DOHH2 (cell line): ENCODE measurements around the gene GLDC.
A peak's percentile ranks its signal among the peaks of the same experiment; 100 is the strongest.
"Not testable (repeated sequence)": the region's sequence is repeated elsewhere in the genome, so short reads cannot be mapped to it uniquely, and the experiment has no call there.

ENCODE experiments used
- H3F3A ChIP-seq: fragments of 200-600 bp; sonication (generic), shearing (Covaris generic); 2 replicates; pipeline ENCODE4 v1.6.0; 2016; ENCODE audit warnings: antibody characterized with exemption, mild to moderate bottlenecking; ENCODE audit not compliant: control insufficient read depth, insufficient read depth
- H3K27ac ChIP-seq: fragments of 200-600 bp; sonication (generic); 2 replicates; pipeline ENCODE4 v1.5.1; 2014; ENCODE audit warnings: low read depth, mild to moderate bottlenecking, low read length, moderate library complexity
- H3K27me3 ChIP-seq: fragments of 200-600 bp; sonication (generic); 2 replicates; pipeline ENCODE4 v1.6.1; 2014; ENCODE audit warnings: mild to moderate bottlenecking, low read length, mixed read lengths; ENCODE audit not compliant: control insufficient read depth
- H3K36me3 ChIP-seq: fragments of 200-600 bp; sonication (generic); 2 replicates; pipeline ENCODE4 v1.6.1; 2014; ENCODE audit warnings: mild to moderate bottlenecking, low read length, moderate library complexity, mixed read lengths; ENCODE audit not compliant: control insufficient read depth
- H3K4me1 ChIP-seq: fragments of 200-600 bp; sonication (generic); 2 replicates; pipeline ENCODE4 v1.6.1; 2014; ENCODE audit warnings: mild to moderate bottlenecking, low read length, mixed read lengths; ENCODE audit not compliant: control insufficient read depth
- H3K4me2 ChIP-seq: fragments of 200-600 bp; sonication (generic); 2 replicates; pipeline ENCODE4 v1.6.0; 2014; ENCODE audit warnings: mild to moderate bottlenecking, low read length, moderate library complexity
- H3K4me3 ChIP-seq: fragments of 200-600 bp; sonication (generic); 2 replicates; pipeline ENCODE4 v1.5.1; 2014; ENCODE audit warnings: mild to moderate bottlenecking, low read length, mixed read lengths
- H3K79me2 ChIP-seq: fragments of 200-600 bp; sonication (generic); 2 replicates; pipeline ENCODE4 v1.6.1; 2014; ENCODE audit warnings: mild to moderate bottlenecking, low read length, mixed read lengths; ENCODE audit not compliant: control insufficient read depth
- H3K9me2 ChIP-seq: fragments of 200-600 bp; sonication (generic); replicated peaks from 2 replicates; pipeline ENCODE4 v1.6.1; 2014; ENCODE audit warnings: mild to moderate bottlenecking, low read length, mixed read lengths; ENCODE audit not compliant: control insufficient read depth
- H3K9me3 ChIP-seq: fragments of 200-600 bp; sonication (generic); 2 replicates; pipeline ENCODE4 v1.6.1; 2014; ENCODE audit warnings: antibody characterized with exemption, low read length, mixed read lengths; ENCODE audit not compliant: control insufficient read depth, insufficient read depth
- H4K20me1 ChIP-seq: fragments of 200-600 bp; sonication (generic); 2 replicates; pipeline ENCODE4 v1.6.0; 2014; ENCODE audit warnings: low read depth, mild to moderate bottlenecking, antibody characterized with exemption, low read length, moderate library complexity; ENCODE audit not compliant: control insufficient read depth, insufficient read depth
- CTCF ChIP-seq: fragments of 200-600 bp; sonication (generic); IDR thresholded peaks from one replicate; pipeline ENCODE4 v1.5.1; 2014; ENCODE audit warnings: antibody characterized with exemption, mild to moderate bottlenecking, low read depth, low read length; ENCODE audit not compliant: poor library complexity, severe bottlenecking
- EZH2phosphoT487 ChIP-seq: fragments of 200-600 bp; sonication (generic); IDR thresholded peaks from 2 replicates; pipeline ENCODE4 v1.6.1; 2017; ENCODE audit warnings: borderline replicate concordance, mild to moderate bottlenecking, antibody characterized with exemption, low read length, moderate library complexity, mixed read lengths

The GLDC gene

DNA sequence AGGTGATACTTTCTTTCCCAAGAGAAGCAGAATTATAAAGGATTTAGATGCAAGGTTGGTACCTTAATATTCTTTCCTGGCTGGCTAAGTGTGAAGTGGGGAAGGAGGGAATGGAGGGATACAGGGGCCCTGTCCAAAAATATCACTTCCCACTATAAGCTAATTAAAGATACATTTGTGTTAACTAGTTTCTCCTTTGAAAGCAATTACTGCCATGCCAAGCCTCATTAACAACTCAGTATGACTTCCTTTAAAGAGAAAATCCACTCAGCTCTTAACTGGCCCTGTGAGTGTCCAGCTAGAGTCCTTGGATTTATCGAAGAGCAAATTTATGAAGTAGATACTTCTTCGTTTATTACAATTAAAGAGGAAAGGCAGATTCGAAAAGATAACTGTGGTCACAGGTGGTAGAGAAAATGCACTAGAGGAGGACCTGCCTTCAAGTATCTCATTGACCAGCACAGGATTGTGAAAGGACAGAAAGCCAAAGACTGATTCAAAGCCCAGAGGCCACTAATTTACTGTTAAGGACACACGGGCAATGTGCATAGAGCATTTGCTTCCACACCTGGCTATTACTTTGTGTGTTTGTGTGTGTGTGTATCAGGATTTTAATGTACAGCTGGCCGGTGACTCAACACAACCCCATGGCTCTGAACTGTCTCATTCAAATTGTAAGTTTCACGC, 11.2 kb upstream of the GLDC start:
- H3K36me3 ChIP-seq, result no peaks in the 10 kb centered on the region
- TF ChIP-seq EZH2phosphoT487 (no peak), CTCF (no peak)
- no peaks in the 10 kb centered on the region for H3K4me1 ChIP-seq
- no peaks in the 10 kb centered on the region for H4K20me1 ChIP-seq
- no peaks in the 10 kb centered on the region for H3K79me2 ChIP-seq
- no peak overlapping the region for H3K27ac ChIP-seq
- H3K4me2 ChIP-seq, result no peak overlapping the region
- H3K4me3 ChIP-seq, result no peak overlapping the region
- H3F3A ChIP-seq, result no peaks in the 10 kb centered on the region
- H3K9me2 ChIP-seq, result no peaks in the 10 kb centered on the region
- H3K27me3 ChIP-seq, result peaks cover 43% of the 10 kb centered on the region
- peaks cover 4% of the 10 kb centered on the region; the same call in 1 of the 2 replicates for H3K9me3 ChIP-seq

DNA sequence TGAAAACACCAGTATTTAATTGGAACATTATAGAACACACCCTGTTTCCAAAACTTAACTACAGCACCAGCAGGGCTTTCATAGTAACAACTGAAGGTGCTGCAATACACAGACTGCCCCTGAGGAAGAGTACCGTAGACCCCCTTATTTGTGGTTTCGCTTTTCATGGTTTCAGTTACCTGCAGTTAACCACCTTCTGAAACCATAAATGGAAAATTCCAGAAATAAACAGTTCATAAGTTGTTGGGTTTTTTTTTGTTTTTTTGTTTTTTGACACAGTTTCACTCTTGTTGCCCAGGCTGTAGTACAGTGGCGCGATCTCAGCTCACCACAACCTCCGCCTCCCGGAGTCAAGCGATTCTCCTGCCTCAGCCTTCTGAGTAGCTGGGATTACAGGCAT, 9.5 kb upstream of the GLDC start:
- H3K27ac ChIP-seq, result no peak overlapping the region
- no peak overlapping the region for H3K4me3 ChIP-seq
- TF ChIP-seq EZH2phosphoT487 (no peak), CTCF (no peak)
- no peaks in the 10 kb centered on the region for H3K9me2 ChIP-seq
- no peaks in the 10 kb centered on the region for H3K79me2 ChIP-seq
- H3K4me2 ChIP-seq, result no peak overlapping the region
- H3K4me1 ChIP-seq, result no peaks in the 10 kb centered on the region
- H3K36me3 ChIP-seq, result no peaks in the 10 kb centered on the region
- no peaks in the 10 kb centered on the region for H4K20me1 ChIP-seq
- peaks cover 4% of the 10 kb centered on the region; the same call in 1 of the 2 replicates for H3K9me3 ChIP-seq
- H3F3A ChIP-seq, result no peaks in the 10 kb centered on the region
- H3K27me3 ChIP-seq, result peaks cover 43% of the 10 kb centered on the region

- H3K4me3 ChIP-seq, result peak overlapping the region; percentile 60
- no peaks in the 10 kb centered on the region for H3K79me2 ChIP-seq
- no peaks in the 10 kb centered on the region for H3K9me3 ChIP-seq
- H3K27me3 ChIP-seq, result peaks cover 43% of the 10 kb centered on the region
- no peaks in the 10 kb centered on the region for H3K36me3 ChIP-seq
- peak overlapping the region; percentile 44 for H3K4me2 ChIP-seq
- H4K20me1 ChIP-seq, result no peaks in the 10 kb centered on the region
- no peak for TF ChIP-seq EZH2phosphoT487
- no peak for TF ChIP-seq CTCF
- H3F3A ChIP-seq, result no peaks in the 10 kb centered on the region
- no peak overlapping the region for H3K27ac ChIP-seq
- H3K9me2 ChIP-seq, result no peaks in the 10 kb centered on the region
- H3K4me1 ChIP-seq, result no peaks in the 10 kb centered on the region
Measured at GRCh38 chr9:6646293-6646636, 736 bp upstream of the GLDC start.

DNA sequence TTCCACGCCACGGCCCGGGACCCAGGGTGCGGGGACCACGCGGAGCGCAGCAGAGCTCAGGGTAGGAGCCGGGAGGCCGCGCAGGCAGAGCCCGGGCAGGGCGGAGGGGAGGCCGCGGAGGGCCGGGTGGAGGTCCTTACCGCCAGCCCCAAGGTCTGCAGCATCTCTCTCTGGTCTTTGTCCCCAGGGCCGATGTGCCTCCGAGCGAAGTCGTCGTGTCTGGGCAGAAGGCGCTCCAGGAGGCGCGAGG, 499 bp downstream of the GLDC start:
- H3K27me3 ChIP-seq, result peaks cover 55% of the 10 kb centered on the region
- H3F3A ChIP-seq, H3K79me2 ChIP-seq, H3K9me2 ChIP-seq, H3K4me1 ChIP-seq, H3K27ac ChIP-seq, H4K20me1 ChIP-seq, H3K4me3 ChIP-seq, H3K36me3 ChIP-seq, H3K4me2 ChIP-seq, H3K9me3 ChIP-seq: not testable (repeated sequence)
